ENCODE results near the gene LAMC3.
"Not testable (repeated sequence)": the region's sequence is repeated elsewhere in the genome, so short reads cannot be mapped to it uniquely, and the experiment has no call there.

The LAMC3 gene

DNA sequence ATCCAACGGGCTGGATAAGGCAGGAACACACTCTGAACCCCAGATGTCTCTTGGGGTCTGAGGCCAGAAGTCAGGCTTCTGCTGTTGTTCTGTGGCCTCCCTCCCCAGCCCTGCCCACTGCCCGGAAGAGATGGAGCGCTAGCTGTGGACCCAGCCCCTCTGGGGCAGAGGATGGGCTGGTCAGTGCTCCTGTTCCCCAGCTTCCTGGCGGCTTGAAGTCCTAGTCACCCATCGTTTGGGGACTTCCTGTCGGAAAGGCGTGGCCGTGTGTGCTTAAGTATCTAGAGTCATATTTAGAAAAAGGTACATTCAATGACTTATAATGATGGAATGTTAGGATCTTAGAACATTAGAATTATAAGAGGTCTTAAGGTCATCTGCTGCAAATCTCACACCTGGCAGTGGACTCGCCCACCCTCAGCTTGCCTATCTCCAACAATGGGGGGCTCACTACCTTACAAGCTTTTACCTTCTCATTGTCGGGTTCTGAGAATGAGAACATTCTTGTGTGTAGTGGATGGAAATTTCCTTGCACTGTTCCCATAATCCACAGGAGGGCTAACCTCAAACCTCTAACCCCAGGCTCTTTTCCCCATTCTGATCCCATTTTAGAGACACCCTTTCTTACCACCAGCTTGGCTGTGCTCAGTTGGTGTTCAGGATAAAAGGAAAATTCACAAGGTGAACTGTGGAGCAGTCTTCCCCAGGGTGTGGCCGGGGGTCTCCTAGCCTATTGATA, 74.0 kb downstream of the LAMC3 start:
- no peak for DNase-seq

GRCh38 chr9:131084661-131085369, 75.8 kb downstream of the LAMC3 start:
- DNase-seq, result no peak

DNA sequence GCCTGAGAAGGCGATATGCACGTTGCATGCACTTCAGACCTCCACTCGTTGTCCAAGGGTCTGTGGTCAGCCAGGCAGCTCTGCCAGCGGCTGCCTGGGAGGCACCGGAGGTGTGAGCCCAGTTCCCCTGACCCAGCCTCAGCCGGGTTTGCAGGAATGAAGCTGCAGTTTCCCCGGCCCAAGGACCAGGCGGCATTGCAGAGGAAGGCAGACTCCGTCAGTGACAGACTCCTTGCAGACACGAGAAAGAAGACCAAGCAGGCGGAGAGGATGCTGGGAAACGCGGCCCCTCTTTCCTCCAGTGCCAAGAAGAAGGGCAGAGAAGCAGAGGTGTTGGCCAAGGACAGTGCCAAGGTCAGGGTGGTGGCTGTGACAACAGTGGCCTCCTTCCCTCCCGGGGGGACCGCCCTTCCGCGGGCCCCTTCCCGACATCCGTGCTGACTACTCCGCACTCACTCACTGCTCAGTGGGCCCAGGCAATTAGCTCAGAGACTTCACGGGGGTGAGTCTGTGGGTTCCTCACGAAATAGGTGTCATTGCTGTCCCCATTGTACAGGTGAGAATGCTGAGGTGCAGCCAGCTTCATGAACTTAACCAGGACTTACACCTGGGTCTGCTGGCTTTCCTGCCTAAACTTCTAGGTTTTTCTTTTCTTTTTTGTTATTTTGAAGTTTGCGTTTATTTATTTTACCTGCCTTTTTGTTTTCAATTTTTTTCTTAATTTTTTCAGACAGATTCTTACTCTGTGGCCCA, 76.6 kb downstream of the LAMC3 start:
- no peak for DNase-seq

GRCh38 chr9:131087354-131087893, 78.5 kb downstream of the LAMC3 start:
- no peak for DNase-seq

GRCh38 chr9:131090025-131090787, 81.2 kb downstream of the LAMC3 start:
- DNase-seq, result no peak

DNA sequence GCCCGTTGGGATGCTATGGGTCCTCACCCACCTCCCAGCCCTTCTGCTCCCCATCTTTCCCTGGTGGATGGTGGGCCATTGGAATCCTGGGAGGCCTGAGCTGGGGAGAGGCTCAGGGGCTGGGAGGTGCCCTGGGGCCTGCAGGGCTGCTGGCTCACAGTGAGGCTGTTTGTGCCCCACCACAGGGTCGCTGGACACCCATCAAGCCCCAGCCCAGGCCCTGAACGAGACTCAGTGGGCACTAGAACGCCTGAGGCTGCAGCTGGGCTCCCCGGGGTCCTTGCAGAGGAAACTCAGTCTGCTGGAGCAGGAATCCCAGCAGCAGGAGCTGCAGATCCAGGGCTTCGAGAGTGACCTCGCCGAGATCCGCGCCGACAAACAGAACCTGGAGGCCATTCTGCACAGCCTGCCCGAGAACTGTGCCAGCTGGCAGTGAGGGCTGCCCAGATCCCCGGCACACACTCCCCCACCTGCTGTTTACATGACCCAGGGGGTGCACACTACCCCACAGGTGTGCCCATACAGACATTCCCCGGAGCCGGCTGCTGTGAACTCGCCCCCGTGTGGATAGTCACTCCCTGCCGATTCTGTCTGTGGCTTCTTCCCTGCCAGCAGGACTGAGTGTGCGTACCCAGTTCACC, 82.5 kb downstream of the LAMC3 start:
- no peak for DNase-seq

- DNase-seq, result no peak
These were observed 83.1 kb downstream of the LAMC3 start for GRCh38 chr9:131092030-131092429.

- no peak for DNase-seq
These were observed 83.8 kb downstream of the LAMC3 start for GRCh38 chr9:131092548-131093440.

DNA sequence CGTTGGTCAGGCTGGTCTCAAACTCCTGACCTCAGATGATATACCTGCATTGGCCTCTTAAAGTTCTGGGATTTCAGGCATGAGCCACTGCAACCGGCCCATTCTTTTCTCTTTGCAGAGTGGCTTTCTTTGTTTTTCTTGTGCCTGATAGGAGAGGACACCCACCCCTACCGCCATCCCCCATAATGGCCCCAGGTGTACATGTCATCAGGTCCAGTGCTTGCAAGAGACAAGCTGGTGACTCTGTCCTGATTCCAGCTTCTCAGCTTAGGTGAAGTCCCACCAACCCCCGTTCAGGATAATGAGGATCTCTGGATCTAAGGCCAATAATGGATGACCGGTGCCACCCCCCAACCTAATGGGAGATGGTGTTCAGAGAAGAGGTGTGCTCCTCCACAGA, 85.0 kb downstream of the LAMC3 start:
- no peak for DNase-seq

DNA sequence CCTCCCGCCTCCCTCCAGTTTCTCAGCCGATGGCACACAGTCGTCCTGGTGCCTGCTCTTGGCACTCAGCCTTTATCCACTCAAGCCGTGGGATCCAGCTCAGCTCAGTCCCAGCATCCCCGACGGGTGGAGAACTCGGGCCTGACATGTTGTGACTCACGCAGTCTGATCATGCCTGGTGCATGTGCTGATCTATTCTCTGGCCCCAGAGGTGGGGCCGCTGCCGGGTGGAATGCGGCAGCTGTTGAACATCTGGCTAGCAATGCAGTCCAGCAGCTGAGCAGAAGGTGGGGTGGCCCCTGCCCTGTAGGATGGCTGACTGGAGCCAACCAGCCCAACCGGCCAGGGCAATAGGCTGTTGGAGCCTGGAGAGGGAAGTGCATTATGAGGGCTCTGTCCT, 85.6 kb downstream of the LAMC3 start:
- DNase-seq, result no peak

- no peak for DNase-seq
These were observed 86.8 kb downstream of the LAMC3 start for GRCh38 chr9:131095666-131096268.

DNA sequence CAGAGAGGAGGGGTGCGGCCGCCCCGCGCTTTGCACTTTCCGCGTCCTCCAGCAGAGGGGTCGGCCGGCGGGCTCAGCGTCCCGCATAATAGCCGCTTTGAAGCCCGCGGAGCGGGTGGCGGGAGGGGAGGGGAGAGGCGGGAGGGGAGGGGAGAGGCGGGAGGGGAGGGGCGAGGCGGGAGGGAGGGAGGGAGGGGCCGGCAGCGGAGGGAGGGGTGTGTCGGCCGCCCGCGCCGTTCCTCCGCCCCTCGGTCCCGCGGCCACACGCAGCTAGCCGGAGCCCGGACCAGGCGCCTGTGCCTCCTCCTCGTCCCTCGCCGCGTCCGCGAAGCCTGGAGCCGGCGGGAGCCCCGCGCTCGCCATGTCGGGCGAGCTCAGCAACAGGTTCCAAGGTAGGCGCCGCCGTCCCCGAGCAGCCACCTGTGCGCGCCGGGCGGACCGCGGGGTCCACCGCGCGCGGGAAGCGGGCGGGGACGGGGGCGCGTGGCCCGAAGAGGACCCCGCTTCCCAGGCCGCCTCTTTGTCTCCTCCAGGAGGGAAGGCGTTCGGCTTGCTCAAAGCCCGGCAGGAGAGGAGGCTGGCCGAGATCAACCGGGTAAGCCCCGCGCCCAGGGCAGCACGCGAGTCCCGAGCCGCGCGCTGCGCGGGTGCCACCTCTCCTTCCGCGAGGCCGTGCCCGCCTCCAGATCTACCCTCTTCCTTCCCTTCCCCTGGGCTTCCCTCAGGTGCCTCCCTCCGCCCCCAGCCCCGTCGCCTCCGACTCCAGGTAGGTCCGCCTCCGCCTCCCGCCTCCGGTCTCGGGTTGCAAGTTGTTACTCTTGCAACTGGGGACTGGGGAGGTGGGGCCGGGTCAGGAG, 87.5 kb downstream of the LAMC3 start, which contains the start of gene AIF1L:
Gene AIF1L (plus strand): TSS at position 263 of the 857 bp plus-strand sequence. CDS start 99 bp downstream, at position 362.
- DNase-seq, result peak; percentile 11

- no peak for DNase-seq
These were observed 88.4 kb downstream of the LAMC3 start for GRCh38 chr9:131097126-131097947.

DNA sequence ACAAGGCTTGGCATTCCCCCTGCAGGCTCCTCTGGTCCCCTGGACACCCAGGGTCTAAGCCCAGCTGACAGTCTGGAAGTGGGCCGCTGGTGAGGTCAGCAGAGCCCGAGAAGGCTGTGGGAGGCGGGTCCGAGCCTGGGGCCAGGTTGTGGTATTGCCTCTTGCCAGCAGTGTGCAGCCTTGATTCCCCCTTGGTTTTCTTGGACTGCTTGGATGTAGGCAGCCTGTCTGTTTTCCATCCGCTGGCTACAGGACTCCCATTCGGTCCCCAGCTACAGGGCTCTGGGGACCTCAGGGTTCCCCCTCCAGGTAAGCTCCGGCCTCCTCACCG, 88.9 kb downstream of the LAMC3 start:
- no peak for DNase-seq

DNA sequence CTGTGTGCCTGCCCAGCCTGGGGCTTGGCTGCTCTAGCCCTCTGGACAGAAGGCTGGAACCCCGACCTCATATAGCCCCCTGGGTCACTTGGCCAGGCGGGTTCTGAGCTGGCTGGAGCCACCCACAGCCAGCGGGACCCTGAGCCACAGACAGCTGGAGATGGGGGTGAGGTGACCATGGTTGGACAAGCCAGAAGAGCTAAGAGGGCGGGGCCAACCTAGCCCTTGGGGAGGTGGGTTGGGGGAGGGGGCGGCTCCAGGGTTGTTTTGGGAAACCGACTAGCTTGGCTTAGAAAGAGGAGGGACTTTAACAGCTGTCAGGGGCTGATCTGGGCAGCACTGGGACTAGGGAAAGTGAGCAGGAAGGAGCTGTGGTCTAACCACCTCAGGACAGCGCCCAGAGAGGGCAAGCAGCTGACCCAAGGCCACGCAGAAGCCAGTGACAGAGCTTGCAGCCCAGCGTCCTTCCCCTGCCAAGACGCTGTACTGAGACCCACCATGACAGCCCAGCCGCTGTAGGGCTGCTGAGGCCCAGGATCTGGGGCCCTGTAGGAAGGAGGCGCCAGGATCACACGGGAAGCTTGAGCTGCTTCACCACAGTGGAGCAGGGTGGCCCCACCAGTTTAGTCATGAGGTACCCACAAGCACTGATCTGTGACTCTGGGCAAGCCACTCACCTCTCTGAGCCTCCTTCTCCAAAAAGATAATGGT, 89.6 kb downstream of the LAMC3 start:
- no peak for DNase-seq

DNA sequence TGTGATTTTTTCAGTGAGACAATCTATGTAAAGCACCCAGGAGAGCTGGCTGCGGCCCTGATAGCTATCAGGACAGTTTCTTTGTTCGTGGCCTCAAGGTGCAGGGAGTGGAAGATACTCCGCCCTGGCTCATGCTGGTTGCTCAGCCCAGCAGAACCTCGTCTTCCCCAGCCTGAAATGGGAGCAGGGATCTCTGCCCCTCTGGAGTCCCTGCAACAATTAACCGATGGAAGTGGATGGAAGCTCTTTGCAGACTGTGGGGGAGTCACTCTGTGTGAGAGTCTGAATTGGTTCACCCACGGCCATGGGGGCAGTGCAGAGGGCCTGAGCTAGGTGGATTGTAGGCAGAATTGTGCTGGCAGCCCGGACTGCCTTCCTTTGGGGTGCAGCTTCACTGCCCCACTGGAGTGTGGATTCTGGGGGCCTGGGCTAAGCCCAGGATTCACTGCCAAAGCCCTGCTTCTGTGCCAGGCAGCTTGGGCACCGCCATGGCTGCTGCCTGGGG, 90.2 kb downstream of the LAMC3 start:
- DNase-seq, result no peak

- not testable (repeated sequence) for DNase-seq
These were observed 90.9 kb downstream of the LAMC3 start for GRCh38 chr9:131099845-131100244.

DNA sequence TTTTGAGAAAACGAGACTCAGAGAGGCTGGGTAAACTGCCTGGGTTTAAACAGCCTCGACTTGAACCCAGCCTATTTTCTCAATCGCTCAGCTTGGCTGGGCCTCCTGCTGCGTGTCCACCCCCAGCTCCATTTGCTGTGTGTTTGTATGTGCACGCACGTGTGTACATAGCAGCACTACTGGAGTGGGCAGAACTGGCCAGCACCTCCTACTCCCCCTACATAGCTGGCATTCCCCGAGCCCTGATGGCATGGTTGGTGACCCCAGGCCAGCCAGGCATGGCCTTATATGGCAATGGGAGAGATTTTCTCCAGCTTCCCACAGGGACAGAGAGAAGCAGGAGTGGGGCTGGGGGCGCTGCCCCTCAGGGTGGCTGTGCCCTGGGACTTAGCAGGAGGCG, 91.5 kb downstream of the LAMC3 start:
- no peak for DNase-seq

Measured in activated CD4-positive, alpha-beta T cell treated with anti-CD3 and anti-CD28 coated beads, Interleukin-2, Interleukin-6, amounts not matched to agents 100 ng/mL and 50 ng/mL, durations not matched to agents 16 hours and 8 hours (primary cell).